Neural crest cell (in vitro differentiated cells): Measurements from ENCODE around the gene PER2. TPM values are rescaled to one million over a fixed set of nuclear protein-coding genes. Genes with fewer than 3 reads are reported as not detected.
"Not testable (repeated sequence)": the region's sequence is repeated elsewhere in the genome, so short reads cannot be mapped to it uniquely, and the experiment has no call there.

Experiments used
- DNase-seq: peaks from one replicate; pipeline ENCODE4 v3.0.0; 2021; ENCODE audit warnings: low read depth, mixed read lengths, low spot score
- H3K27ac Mint-ChIP-seq: one replicate; pipeline ENCODE4 v1.8.0; 2021; ENCODE audit warnings: mild to moderate bottlenecking, mixed read lengths; ENCODE audit not compliant: unreplicated experiment
- H3K27me3 Mint-ChIP-seq: 2 replicates; pipeline ENCODE4 v1.8.0; 2021; ENCODE audit warnings: low read depth, mild to moderate bottlenecking, mixed read lengths
- H3K36me3 Mint-ChIP-seq: 2 replicates; pipeline ENCODE4 v1.8.0; 2021; ENCODE audit warnings: low read depth, mild to moderate bottlenecking, mixed read lengths
- H3K4me1 Mint-ChIP-seq: 2 replicates; pipeline ENCODE4 v1.8.0; 2021; ENCODE audit warnings: mixed read lengths
- H3K4me3 Mint-ChIP-seq: one replicate; pipeline ENCODE4 v1.8.0; 2021; ENCODE audit warnings: mild to moderate bottlenecking, mixed read lengths
- H3K9me3 Mint-ChIP-seq: 2 replicates; pipeline ENCODE4 v1.8.0; 2021; ENCODE audit warnings: mixed read lengths
- CTCF ChIP-seq: fragments of 200-600 bp; sonication (generic); conservative IDR thresholded peaks from 2 replicates; pipeline ENCODE4 v1.5.0; 2021; ENCODE audit warnings: antibody characterized with exemption, mild to moderate bottlenecking
- total RNA-seq: library from RNA; stranded (reverse); gene quantifications from 2 replicates; pipeline ENCODE4 v1.2.1, GENCODE V29; 2021

Gene PER2
- total RNA-seq, 1 donor from 2014 or later = 8.6 TPM

DNA sequence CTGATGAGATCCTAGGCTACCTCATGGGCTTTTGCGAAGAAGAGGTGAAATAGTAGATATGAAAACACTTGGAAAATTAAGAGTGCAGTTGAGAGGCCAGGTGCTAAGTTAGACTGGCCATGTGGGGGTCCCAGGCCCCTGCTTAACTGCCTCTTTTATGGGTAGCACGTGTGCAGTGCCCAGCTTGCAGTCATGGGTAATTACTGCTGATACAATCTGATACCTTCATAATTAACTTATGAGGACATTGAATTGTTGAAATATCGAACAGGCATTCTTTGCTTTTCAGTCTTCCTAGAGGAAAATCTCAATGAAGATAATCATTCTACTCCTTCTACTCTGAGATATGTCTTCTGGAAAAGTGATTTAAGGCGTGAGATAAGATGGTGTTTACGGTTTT, 43.5 kb upstream of the PER2 start:
- no peak for TF ChIP-seq CTCF
- Mint-ChIP-seq H3K27ac (no peak overlapping the region), H3K36me3 (peaks cover 15% of the 10 kb centered on the region), H3K4me3 (no peak overlapping the region), H3K9me3 (peaks cover 3% of the 10 kb centered on the region), H3K4me1 (no peaks in the 10 kb centered on the region), H3K27me3 (no peaks in the 10 kb centered on the region)
- no peak for DNase-seq

DNA sequence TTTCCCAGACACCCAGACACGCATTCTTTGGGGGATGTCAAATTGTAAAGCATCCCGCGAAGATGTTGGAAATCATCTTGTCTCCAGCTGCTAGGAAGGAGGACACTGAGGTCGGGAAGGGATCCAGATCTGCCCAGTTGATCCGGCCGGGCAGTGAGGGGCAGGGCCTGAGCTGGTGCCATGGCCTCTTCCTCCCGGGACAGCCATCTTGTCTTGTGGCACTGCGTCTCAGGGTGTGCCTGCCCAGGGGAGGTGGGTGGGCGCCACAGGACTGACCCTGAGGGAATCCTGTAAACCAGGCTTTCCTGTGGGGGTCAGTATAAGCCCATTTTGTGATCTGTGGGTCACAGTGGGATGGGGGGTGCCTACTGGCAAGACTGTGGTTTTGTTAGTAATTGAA, 42.0 kb upstream of the PER2 start:
- peaks cover 3% of the 10 kb centered on the region for H3K9me3 Mint-ChIP-seq
- peaks cover 18% of the 10 kb centered on the region for H3K36me3 Mint-ChIP-seq
- H3K27me3 Mint-ChIP-seq = no peaks in the 10 kb centered on the region
- no peak overlapping the region for H3K27ac Mint-ChIP-seq
- H3K4me1 Mint-ChIP-seq = no peaks in the 10 kb centered on the region
- no peak for DNase-seq
- no peak overlapping the region for H3K4me3 Mint-ChIP-seq
- no peak for TF ChIP-seq CTCF

- Mint-ChIP-seq H3K4me3 (no peak overlapping the region), H3K9me3 (peaks cover 3% of the 10 kb centered on the region), H3K27me3 (no peaks in the 10 kb centered on the region), H3K4me1 (no peaks in the 10 kb centered on the region), H3K36me3 (peaks cover 18% of the 10 kb centered on the region), H3K27ac (no peak overlapping the region)
- TF ChIP-seq CTCF = no peak
- no peak for DNase-seq
Measured at GRCh38 chr2:238327751-238328150, 39.3 kb upstream of the PER2 start.

DNA sequence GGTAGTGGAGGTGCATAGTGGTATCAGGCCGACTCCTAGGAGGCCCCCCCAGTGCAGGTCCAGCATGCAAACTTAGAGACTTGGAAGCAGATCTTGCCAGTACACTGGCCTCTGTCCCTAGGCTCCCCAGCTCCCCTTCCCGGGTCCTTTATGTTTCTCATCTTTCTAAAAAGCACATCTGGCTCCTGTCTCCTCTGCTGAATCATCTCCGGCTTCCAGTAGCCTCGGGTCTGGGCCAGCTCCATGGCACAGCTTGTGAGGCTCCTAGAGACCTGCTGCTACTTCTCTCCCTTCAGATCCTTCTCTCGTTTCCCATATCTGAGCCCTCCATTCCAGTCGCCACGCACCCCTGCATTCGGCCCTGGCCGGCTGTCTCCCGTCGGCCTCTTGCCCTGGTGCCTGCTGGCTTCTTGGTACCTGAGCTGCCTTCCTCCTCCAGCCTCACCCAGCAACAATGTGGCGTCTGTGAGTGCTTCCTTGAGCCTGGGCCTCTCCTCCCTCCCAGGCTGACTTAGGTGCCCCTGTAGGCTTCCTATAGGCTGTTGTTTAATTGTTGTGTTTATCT, 38.5 kb upstream of the PER2 start:
- DNase-seq = no peak
- peaks cover 18% of the 10 kb centered on the region for H3K36me3 Mint-ChIP-seq
- no peak overlapping the region for H3K27ac Mint-ChIP-seq
- H3K27me3 Mint-ChIP-seq = no peaks in the 10 kb centered on the region
- no peak for TF ChIP-seq CTCF
- no peak overlapping the region for H3K4me3 Mint-ChIP-seq
- H3K9me3 Mint-ChIP-seq = peaks cover 3% of the 10 kb centered on the region
- peaks cover 1% of the 10 kb centered on the region for H3K4me1 Mint-ChIP-seq

GRCh38 chr2:238325694-238326093, 37.3 kb upstream of the PER2 start:
- H3K36me3 Mint-ChIP-seq = peaks cover 18% of the 10 kb centered on the region
- H3K4me3 Mint-ChIP-seq = no peak overlapping the region
- no peak overlapping the region for H3K27ac Mint-ChIP-seq
- DNase-seq = no peak
- no peaks in the 10 kb centered on the region for H3K27me3 Mint-ChIP-seq
- peaks cover 3% of the 10 kb centered on the region for H3K9me3 Mint-ChIP-seq
- H3K4me1 Mint-ChIP-seq = peaks cover 10% of the 10 kb centered on the region
- TF ChIP-seq CTCF = no peak

GRCh38 chr2:238324248-238324647, 35.8 kb upstream of the PER2 start:
- Mint-ChIP-seq H3K27ac (peak overlapping the region; percentile 67), H3K4me1 (peaks cover 15% of the 10 kb centered on the region), H3K36me3 (peaks cover 15% of the 10 kb centered on the region)
- not testable (repeated sequence) for DNase-seq, H3K27me3 Mint-ChIP-seq, H3K9me3 Mint-ChIP-seq, H3K4me3 Mint-ChIP-seq
